Stimulated activated naive CD4-positive, alpha-beta T cell treated with Interleukin-2 at 50 U/mL for 16 hours (primary cell): ENCODE data around the gene OPRD1.

Experiments used
- DNase-seq: peaks from one replicate; lab custom pipeline; 2025; lab: John Stamatoyannopoulos, UW

OPRD1 gene

DNA sequence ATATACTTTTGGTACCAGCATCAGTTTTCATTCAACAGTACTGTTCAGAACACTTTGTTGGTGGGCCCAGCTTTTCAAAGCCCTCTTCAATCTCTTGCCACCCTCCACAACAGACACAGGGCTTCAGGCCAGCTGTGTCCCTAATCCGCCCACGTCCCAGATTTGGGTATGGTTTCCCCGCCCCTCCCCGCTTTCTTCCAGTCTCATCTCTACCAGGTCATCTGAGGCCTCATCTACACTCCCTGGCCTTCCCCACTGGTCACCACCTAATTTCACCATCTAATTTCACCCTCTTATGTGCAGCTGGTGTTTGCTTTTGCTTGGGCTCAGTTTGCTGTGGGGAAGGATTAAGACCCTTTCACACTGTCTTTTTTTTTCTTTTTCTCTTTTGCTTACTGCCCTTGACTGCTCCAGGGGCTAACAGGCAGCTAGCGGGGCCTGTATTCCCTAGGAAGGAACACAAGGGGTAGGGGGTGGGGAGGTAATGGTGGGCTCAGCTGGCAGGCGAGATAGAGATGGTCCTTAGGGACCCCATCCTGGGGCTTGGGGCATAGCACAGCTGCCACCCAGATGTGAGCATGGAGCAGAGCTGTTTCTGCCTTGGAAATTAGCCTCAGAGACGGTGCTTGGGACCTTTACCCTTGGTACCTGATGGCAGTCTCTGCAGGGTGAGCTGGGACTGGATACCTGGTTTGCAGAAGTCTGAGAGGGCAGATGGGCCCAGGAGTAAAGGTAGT lies 98.6 kb downstream of the OPRD1 start:
- no peak for DNase-seq

DNA sequence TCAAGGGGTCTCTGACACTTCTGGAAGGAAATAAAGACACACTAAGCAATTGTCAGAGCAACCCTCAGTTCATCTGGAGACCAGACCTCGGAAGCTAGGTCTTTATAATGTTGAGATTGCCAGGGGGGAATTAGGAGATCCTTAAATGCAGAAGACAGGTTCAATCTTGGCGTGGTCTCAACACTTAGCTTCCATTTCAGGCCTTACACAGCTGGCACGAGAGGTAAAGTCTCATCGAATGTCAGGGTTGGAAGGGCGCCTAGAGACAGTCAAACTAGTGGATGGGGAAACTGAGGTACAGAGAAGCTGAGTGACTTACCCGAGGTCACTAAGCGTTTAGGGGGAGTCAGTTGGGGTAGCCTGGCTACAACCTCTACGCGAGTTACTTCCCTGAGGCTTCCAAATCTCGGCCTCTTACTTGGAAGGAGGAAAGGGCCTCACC lies 101.8 kb downstream of the OPRD1 start:
- no peak for DNase-seq

DNA sequence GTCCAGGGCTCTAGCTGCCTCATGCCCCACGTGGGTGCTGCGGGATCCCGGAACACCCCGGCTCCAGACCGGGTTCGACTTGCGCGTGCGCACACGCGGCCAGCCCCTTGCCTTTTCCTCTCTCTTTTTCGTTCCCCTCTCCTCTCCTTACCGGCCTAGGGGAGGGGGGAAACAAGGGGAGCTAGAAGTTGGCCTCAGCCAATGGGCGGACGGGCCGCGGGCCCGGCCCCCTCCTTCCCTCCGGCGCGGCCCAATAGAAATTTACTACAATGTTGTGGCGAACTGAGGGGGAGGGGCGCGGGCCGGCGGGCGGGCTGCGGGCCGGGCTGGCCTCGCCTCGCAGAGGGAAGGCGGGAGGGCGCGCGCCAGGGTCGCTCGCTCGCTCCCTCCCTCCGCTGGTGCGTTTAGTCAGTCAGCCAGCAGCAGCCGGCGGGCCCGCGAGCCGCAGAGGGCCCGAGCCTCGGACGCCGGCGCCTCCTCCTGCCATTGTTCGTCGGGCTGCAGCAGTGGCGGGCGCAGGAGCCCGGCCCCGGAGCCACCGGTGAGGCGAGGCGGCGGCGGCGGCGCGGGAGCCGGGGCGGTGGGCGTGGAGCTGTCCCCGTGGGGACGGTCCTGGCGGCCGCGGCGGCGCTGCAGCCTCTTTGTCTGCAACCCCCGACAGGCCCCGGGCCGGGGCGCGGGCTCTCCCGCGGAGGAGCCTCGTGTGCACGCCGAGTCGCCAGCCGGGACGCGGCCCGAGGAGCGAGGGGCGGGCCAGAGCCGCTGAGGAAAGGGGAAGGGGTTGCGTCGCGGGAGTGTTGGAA lies 102.5 kb downstream of the OPRD1 start, which contains the start of gene EPB41:
TSS of gene EPB41 (plus strand) at position 342 of the 803 bp plus-strand sequence. CDS start 72,869 bp downstream, outside the sequence.
- peak; percentile 90 for DNase-seq

DNA sequence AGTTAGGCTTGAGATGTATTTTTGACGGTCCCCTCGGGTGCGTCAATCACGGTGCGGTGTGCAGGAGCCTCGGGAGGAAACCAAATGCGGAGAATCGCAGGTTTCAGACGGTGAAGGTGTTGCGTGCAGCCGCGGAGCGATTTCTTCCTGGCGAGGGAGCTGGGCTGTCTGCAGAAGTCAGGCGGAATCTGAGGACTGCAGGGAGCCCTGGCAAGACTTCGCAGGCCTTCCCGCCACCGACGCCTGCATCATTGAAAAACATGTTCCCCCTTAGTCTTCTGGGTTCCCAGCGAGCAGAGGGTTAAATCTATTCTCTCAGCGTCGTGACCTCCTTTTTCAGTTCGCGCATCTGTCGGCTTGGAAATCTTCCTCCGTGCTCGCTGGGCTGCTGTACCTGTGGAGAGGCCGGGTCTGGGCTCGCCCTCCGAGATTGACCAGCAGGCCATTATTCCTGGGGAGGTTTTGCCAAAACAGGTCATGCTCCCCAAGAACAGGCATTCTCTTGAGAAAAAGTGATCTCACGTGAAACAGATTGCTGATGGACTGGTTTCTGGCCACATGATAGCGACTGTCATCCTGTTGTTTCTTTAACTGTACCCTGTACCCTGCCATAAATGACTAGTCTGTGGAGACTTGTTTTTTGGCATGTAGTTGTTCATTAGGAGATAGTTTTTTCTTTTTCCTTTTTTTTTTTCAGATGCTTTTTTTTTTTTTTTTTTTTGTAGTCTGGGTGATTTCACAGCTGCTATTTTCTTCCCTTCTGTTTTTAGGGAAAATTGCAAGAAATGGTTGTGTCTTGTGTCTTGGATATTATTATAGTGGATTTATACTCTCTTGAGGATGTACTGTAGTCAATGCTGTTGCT lies 103.3 kb downstream of the OPRD1 start:
- peak; percentile 42 for DNase-seq

DNA sequence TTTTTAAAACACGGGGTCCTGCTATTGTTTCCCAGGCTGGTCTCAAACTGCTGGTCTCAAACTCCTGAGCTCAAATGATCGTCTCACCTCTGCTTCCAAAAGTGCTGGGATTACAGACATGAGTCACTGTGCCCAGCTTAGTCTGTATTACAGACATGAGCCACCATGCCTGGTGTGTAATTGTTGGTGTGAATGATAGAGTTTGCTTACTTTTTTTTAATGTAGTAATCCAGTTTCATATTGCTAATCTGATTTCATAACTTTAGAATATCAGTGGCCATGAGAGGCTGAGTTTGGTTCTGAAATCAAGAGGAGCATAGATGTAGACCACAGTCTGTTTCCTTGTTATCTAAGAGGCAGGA lies 105.8 kb downstream of the OPRD1 start:
- DNase-seq: peak; percentile 28
